Smooth muscle cell of the brain vasculature (primary cell): Measurements from ENCODE around the gene FAM216A.
"Not testable (repeated sequence)": the region's sequence is repeated elsewhere in the genome, so short reads cannot be mapped to it uniquely, and the experiment has no call there.

Experiments
- DNase-seq: peaks from one replicate; pipeline ENCODE4 v3.0.0-alpha.2; 2012; ENCODE audit warnings: low read depth, low spot score

Gene FAM216A

GRCh38 chr12:110498984-110499706, 30.5 kb downstream of the FAM216A start:
- no peak for DNase-seq

- DNase-seq, result no peak
Observed at GRCh38 chr12:110501399-110501751, 32.7 kb downstream of the FAM216A start.

GRCh38 chr12:110501752-110502738, 33.4 kb downstream of the FAM216A start, which contains the start of the genes RAD9B and VPS29:
TSS of gene RAD9B (plus strand) at chr12:110502331. CDS start at chr12:110502338, 7 bp downstream.
TSS of gene VPS29 (minus strand) at chr12:110502111. CDS start at chr12:110502051, 60 bp downstream.
- peak; percentile 93 for DNase-seq

GRCh38 chr12:110503432-110503831, 34.8 kb downstream of the FAM216A start:
- DNase-seq, result no peak

- no peak for DNase-seq
Observed at GRCh38 chr12:110505332-110505731, 36.7 kb downstream of the FAM216A start.

GRCh38 chr12:110508071-110508586, 39.5 kb downstream of the FAM216A start:
- DNase-seq, result no peak

GRCh38 chr12:110513842-110514241, 45.2 kb downstream of the FAM216A start:
- no peak for DNase-seq

- no peak for DNase-seq
Observed at GRCh38 chr12:110514363-110514762, 45.7 kb downstream of the FAM216A start.

GRCh38 chr12:110516995-110517394, 48.4 kb downstream of the FAM216A start:
- DNase-seq, result no peak

GRCh38 chr12:110518014-110518413, 49.4 kb downstream of the FAM216A start:
- not testable (repeated sequence) for DNase-seq

- not testable (repeated sequence) for DNase-seq
Observed at GRCh38 chr12:110520876-110521712, 52.4 kb downstream of the FAM216A start.

- DNase-seq, result no peak
Observed at GRCh38 chr12:110528277-110528839, 59.7 kb downstream of the FAM216A start.

- DNase-seq, result no peak
Observed at GRCh38 chr12:110530511-110530910, 61.9 kb downstream of the FAM216A start.

- no peak for DNase-seq
Observed at GRCh38 chr12:110531741-110532333, 63.2 kb downstream of the FAM216A start.

- DNase-seq, result no peak
Observed at GRCh38 chr12:110532644-110533043, 64.0 kb downstream of the FAM216A start.

- DNase-seq, result no peak
Observed at GRCh38 chr12:110533607-110534006, 65.0 kb downstream of the FAM216A start.

GRCh38 chr12:110534811-110535210, 66.2 kb downstream of the FAM216A start:
- no peak for DNase-seq

GRCh38 chr12:110536834-110537604, 68.4 kb downstream of the FAM216A start:
- DNase-seq, result no peak

- no peak for DNase-seq
Observed at GRCh38 chr12:110537605-110538409, 69.2 kb downstream of the FAM216A start.
